Endothelial cell of umbilical vein (primary cell): Measurements from ENCODE around the gene C12orf60. TPM values are rescaled to one million over a fixed set of nuclear protein-coding genes. Genes with fewer than 3 reads are reported as not detected.

Experiments
- BruUV-seq: library from RNA; stranded (reverse); fragments of 400-500 nt; replicated peaks from 2 replicates; lab custom pipeline; 2021; lab: Mats Ljungman, UMichigan
- CTCF ChIA-PET: fragments of 300-600, 350-600 bp; sonication (Branson Sonifier 250); formaldehyde crosslinking; loops from one replicate; lab custom pipeline; 2021; ENCODE audit warnings: antibody characterized with exemption, inconsistent platforms; lab: Charles Lee
- POLR2A ChIA-PET: fragments of 300-600, 350-600 bp; sonication (Branson Sonifier 250); formaldehyde crosslinking; loops from one replicate; lab custom pipeline; 2021; ENCODE audit warnings: antibody characterized with exemption, inconsistent platforms; lab: Charles Lee
- DNase-seq: peaks from one replicate; pipeline ENCODE4 v3.0.0-alpha.2; 2011; ENCODE audit warnings: low read depth, low spot score
- FAIRE-seq: peaks from 2 replicates; lab custom pipeline; 2011; peaks lifted over from hg19 to GRCh38; lab: Jason Lieb, UNC
- H2AFZ ChIP-seq: 2 replicates; pipeline ENCODE4 v1.6.0; 2012; ENCODE audit warnings: low read depth, low read length, control low read depth, inconsistent platforms
- H3K27ac ChIP-seq: 2 replicates; pipeline ENCODE4 v1.5.1; 2011; ENCODE audit warnings: low read depth, mild to moderate bottlenecking, control low read depth, low read length, moderate library complexity; ENCODE audit not compliant: insufficient read depth
- H3K27me3 ChIP-seq, 2 experiments: 2 replicates each; pipeline versions ENCODE4 v1.6.0 to v1.6.1; 2011; ENCODE audit warnings: low read length in 2 of 2, mixed read lengths in 1 of 2; ENCODE audit not compliant: control insufficient read depth in 2 of 2, insufficient read depth in 2 of 2
- H3K36me3 ChIP-seq, 2 experiments: 2 replicates in 1 of 2; 3 replicates in 1 of 2; pipeline ENCODE4 v1.5.1; 2011; ENCODE audit warnings: low read length in 2 of 2, mild to moderate bottlenecking in 1 of 2, moderate library complexity in 1 of 2; ENCODE audit not compliant: control insufficient read depth in 2 of 2, insufficient read depth in 2 of 2; ENCODE audit errors: extremely low read depth in 1 of 2
- H3K4me1 ChIP-seq: 3 replicates; pipeline ENCODE4 v1.5.1; 2011; ENCODE audit warnings: mild to moderate bottlenecking, low read length; ENCODE audit not compliant: control insufficient read depth, insufficient read depth; ENCODE audit errors: extremely low read depth
- H3K4me2 ChIP-seq: 2 replicates; pipeline ENCODE4 v1.6.1; 2011; ENCODE audit warnings: low read length, control low read depth, mixed read lengths; ENCODE audit not compliant: insufficient read depth
- H3K4me3 ChIP-seq, 3 experiments: fragments of 200-600 bp in 1 of 3; sonication (generic), shearing (Covaris generic) in 1 of 3; replicated peaks in 1 of 3; 2 replicates each; pipeline ENCODE4 v1.5.1; 2011 to 2016; ENCODE audit warnings: control low read depth in 3 of 3, low read length in 3 of 3, mild to moderate bottlenecking in 2 of 3, inconsistent platforms in 1 of 3, low read depth in 1 of 3, moderate library complexity in 1 of 3; ENCODE audit not compliant: insufficient read depth in 1 of 3
- H3K79me2 ChIP-seq: 2 replicates; pipeline ENCODE4 v1.6.0; 2012; ENCODE audit warnings: low read length, inconsistent platforms; ENCODE audit not compliant: control insufficient read depth, insufficient read depth
- H3K9ac ChIP-seq: replicated peaks from 2 replicates; pipeline ENCODE3; 2011; ENCODE audit warnings: low read length, control low read depth; ENCODE audit not compliant: insufficient read depth; ENCODE audit errors: extremely low read depth
- H3K9me1 ChIP-seq: replicated peaks from 3 replicates; pipeline ENCODE4 v1.6.0; 2011; ENCODE audit warnings: mild to moderate bottlenecking, low read length; ENCODE audit not compliant: control insufficient read depth, insufficient read depth; ENCODE audit errors: extremely low read depth
- H3K9me3 ChIP-seq: replicated peaks from 2 replicates; pipeline ENCODE4 v1.5.1; 2012; ENCODE audit warnings: low read length, inconsistent platforms; ENCODE audit not compliant: control insufficient read depth, insufficient read depth
- H4K20me1 ChIP-seq: replicated peaks from 2 replicates; pipeline ENCODE3; 2011; ENCODE audit warnings: mild to moderate bottlenecking, low read length; ENCODE audit not compliant: control insufficient read depth, insufficient read depth; ENCODE audit errors: extremely low read depth
- CTCF ChIP-seq, 2 donors: IDR thresholded peaks; 1 replicate in 1 of 2; 2 replicates in 1 of 2; pipeline ENCODE4 v1.5.1; 2011; ENCODE audit warnings: low read length in 2 of 2, mild to moderate bottlenecking in 2 of 2, moderate library complexity in 2 of 2, control low read depth in 1 of 2, inconsistent platforms in 1 of 2, low read depth in 1 of 2; ENCODE audit not compliant: insufficient read depth in 1 of 2; ENCODE audit errors: extremely low read depth in 1 of 2
- EZH2 ChIP-seq: IDR thresholded peaks from 2 replicates; pipeline ENCODE4 v1.6.1; 2012; ENCODE audit warnings: borderline replicate concordance, low read depth, mild to moderate bottlenecking, moderate library complexity, low read length, inconsistent platforms; ENCODE audit not compliant: severe bottlenecking
- JUN ChIP-seq: IDR thresholded peaks from 2 replicates; pipeline ENCODE4 v1.6.1; 2011; ENCODE audit warnings: borderline replicate concordance, low read depth; ENCODE audit not compliant: insufficient read length, insufficient read depth
- MYC ChIP-seq: IDR thresholded peaks from one replicate; pipeline ENCODE4 v1.6.1; 2011; ENCODE audit warnings: mild to moderate bottlenecking, low read depth, low read length
- POLR2A ChIP-seq: IDR thresholded peaks from 2 replicates; pipeline ENCODE4 v1.6.1; 2012; ENCODE audit warnings: low read depth, mild to moderate bottlenecking, control low read depth, low read length
- POLR2AphosphoS5 ChIP-seq: IDR thresholded peaks from 2 replicates; pipeline ENCODE4 v1.6.1; 2012; ENCODE audit warnings: low read depth, mild to moderate bottlenecking, control low read depth, low read length, moderate library complexity; ENCODE audit not compliant: insufficient read depth
- dilution Hi-C: fragments of 300-500 bp; cut with MboI; formaldehyde crosslinking; loops from one replicate; pipeline ENCODE4 v1.15.0; 2019; ENCODE audit warnings: low sequenced_read_pairs; ENCODE audit not compliant: extremely low pct_ligation_motif_present
- intact Hi-C: fragments of 100-400 bp; cut with micrococcal nuclease; formaldehyde crosslinking; loops from one replicate; pipeline ENCODE4 v1.10.0; 2022
- polyA plus RNA-seq, 4 experiments: library from polyadenylated mRNA; depleted of rRNA in 3 of 4; stranded (reverse) in 3 of 4; unstranded in 1 of 4; fragments of >200 nt; gene quantifications; 2 replicates each; pipeline versions ENCODE4 v1.2.1 to v1.2.3, GENCODE V29; 2011 to 2012; ENCODE audit warnings: missing spikeins in 1 of 4
- total RNA-seq: library from RNA; stranded (reverse); gene quantifications from 2 replicates; pipeline ENCODE4 v1.2.3, GENCODE V29; 2021

Gene C12orf60
- total and polyA plus RNA-seq, 2 donors (not counting 3 experiments of a cell fraction or from before 2014, with no cell fraction given), result 0.52 to 1.3 TPM

GRCh38 chr12:14776236-14776961, 27.1 kb upstream of the C12orf60 start:
- no peak for DNase-seq
- Histone ChIP-seq H3K4me3 (peak overlapping the region in 1 of 3 experiments; percentile 56), H3K9me3 (no peaks in the 10 kb centered on the region), H3K27me3 (no peaks in the 10 kb centered on the region), H3K9ac (no peak overlapping the region), H3K27ac (no peak overlapping the region), H3K4me1 (peaks cover 18% of the 10 kb centered on the region), H2AFZ (no peak overlapping the region), H3K4me2 (peak overlapping the region; percentile 79), H3K36me3 (no peaks in the 10 kb centered on the region), H3K9me1 (no peaks in the 10 kb centered on the region), H4K20me1 (no peaks in the 10 kb centered on the region), H3K79me2 (peaks cover 19% of the 10 kb centered on the region)
- no TSS peak for BruUV-seq
- FAIRE-seq, result no peak
- dilution Hi-C loops, result no loop called here
- no peak for TF ChIP-seq JUN
- intact Hi-C loops, result no loop called here
- ChIA-PET POLR2A (no interaction called here), CTCF (interaction anchor here (0.7 to 2.2 kb wide), 9 partner anchors 20 to 445 kb away, joined by 3 to 7 read pairs (median 4); partner anchors contain the start of genes C12orf60, RERG and WBP11)

- no peaks in the 10 kb centered on the region for H3K36me3 ChIP-seq
- H3K9ac ChIP-seq, result no peak overlapping the region
- no peak overlapping the region for H3K4me2 ChIP-seq
- FAIRE-seq (no peak), DNase-seq (no peak)
- no peak overlapping the region for H3K4me3 ChIP-seq
- H3K27me3 ChIP-seq, result no peaks in the 10 kb centered on the region
- ChIA-PET CTCF (interaction anchor here (0.8 to 1.7 kb wide), 5 partner anchors 13 to 442 kb away, joined by 3 to 5 read pairs (median 3); partner anchors contain the start of genes C12orf60 and WBP11), POLR2A (no interaction called here)
- BruUV-seq, result no TSS peak
- H4K20me1 ChIP-seq, result no peaks in the 10 kb centered on the region
- peaks cover 14% of the 10 kb centered on the region for H3K4me1 ChIP-seq
- H3K79me2 ChIP-seq, result peaks cover 19% of the 10 kb centered on the region
- TF ChIP-seq POLR2A (no peak), JUN (no peak), MYC (no peak), POLR2AphosphoS5 (no peak), EZH2 (no peak), CTCF (IDR thresholded peaks at IDR 0.05; ENCODE audit: extremely low read depth in 1 of 2, insufficient read depth in 1 of 2, low read depth in 1 of 2, low read length in 2 of 2) (no peak)
- no peak overlapping the region for H2AFZ ChIP-seq
- intact Hi-C loops (no loop called here), dilution Hi-C loops (no loop called here)
- H3K27ac ChIP-seq, result no peak overlapping the region
- H3K9me3 ChIP-seq, result no peaks in the 10 kb centered on the region
- H3K9me1 ChIP-seq, result no peaks in the 10 kb centered on the region
Observed at GRCh38 chr12:14777271-14777670, 26.2 kb upstream of the C12orf60 start.
